ENCODE results near the gene TDRD12.
"Not testable (repeated sequence)": the region's sequence is repeated elsewhere in the genome, so short reads cannot be mapped to it uniquely, and the experiment has no call there.

Gene TDRD12

GRCh38 chr19:32744555-32745325, 25.2 kb downstream of the TDRD12 start:
- no peak overlapping the region for H3K4me3 ChIP-seq (ENCODE audit: control insufficient read depth, low read depth, low read length)
- no peak for DNase-seq (ENCODE audit: low read depth)
- no peak for TF ChIP-seq CTCF (conservative IDR thresholded peaks at IDR 0.05; ENCODE audit: control insufficient read depth, insufficient read depth, low read depth, low read length)

DNA sequence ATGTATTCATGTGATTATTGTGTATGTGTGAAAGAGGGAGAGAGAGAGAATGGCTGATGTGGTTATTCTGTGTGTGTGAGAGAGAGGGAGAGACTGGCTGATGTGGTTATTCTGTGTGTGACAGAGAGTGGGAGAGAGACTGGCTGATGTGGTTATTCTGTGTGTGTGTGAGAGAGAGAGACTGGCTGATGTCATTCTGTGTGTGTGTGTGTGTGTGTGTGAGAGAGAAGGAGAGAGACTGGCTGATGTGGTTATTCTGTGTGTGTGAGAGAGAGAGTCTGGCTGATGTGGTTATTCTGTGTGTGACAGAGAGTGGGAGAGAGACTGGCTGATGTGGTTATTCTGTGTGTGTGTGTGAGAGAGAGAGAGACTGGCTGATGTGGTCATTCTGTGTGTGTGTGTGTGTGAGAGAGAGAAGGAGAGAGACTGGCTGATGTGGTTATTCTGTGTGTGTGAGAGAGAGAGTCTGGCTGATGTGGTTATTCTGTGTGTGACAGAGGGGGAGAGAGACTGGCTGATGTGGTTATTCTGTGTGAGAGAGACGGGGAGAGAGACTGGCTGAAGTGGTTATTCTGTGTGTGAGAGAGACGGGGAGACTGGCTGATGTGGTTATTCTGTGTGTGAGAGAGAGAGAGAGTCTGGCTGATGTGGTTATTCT, 26.2 kb downstream of the TDRD12 start:
- not testable (repeated sequence) for H3K4me3 ChIP-seq (ENCODE audit: control insufficient read depth, low read depth, low read length); DNase-seq (ENCODE audit: low read depth)

DNA sequence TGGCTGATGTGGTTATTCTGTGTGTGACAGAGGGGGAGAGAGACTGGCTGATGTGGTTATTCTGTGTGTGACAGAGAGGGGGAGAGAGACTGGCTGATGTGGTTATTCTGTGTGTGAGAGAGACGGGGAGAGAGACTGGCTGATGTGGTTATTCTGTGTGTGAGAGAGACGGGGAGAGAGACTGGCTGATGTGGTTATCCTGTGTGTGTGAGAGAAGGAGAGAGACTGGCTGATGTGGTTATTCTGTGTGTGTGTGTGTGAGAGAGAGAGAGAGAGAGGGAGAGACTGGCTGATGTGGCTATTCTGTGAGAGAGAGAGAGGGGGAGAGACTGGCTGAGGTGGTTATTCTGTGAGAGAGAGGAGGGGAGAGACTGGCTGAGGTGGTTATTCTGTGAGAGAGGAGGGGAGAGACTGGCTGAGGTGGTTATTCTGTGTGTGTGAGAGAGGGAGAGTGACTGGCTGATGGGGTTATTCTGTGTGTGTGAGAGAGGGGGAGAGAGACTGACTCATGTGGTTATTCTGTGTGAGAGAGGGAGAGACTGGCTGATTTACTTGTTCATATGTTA, 27.1 kb downstream of the TDRD12 start:
- H3K4me3 ChIP-seq (ENCODE audit: control insufficient read depth, low read depth, low read length); DNase-seq (ENCODE audit: low read depth): not testable (repeated sequence)

- H3K4me3 ChIP-seq (ENCODE audit: control insufficient read depth, low read depth, low read length) = no peak overlapping the region
- no peak for DNase-seq (ENCODE audit: low read depth)
- no peak for TF ChIP-seq CTCF (conservative IDR thresholded peaks at IDR 0.05; ENCODE audit: control insufficient read depth, insufficient read depth, low read depth, low read length)
Measured at GRCh38 chr19:32748497-32748896, 28.9 kb downstream of the TDRD12 start.

DNA sequence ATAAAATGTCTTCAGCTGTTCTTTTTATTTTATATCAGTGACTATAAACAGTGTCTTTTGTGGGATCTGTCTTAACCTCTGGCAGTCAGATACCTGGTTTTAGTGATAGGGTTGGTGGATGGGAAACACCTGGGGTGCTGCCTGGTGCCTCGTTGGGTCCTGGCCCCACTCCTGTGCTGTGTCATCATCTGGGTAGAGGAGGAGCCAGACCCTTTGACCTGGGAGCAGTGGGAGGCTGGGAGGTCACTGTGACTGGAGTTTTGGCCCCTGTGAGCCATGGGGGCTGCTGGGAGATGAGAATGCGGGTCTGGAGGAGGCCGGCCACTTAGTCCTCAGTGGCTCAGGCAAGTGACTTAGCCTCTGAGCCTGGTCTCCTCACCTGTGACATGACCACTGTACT, 29.4 kb downstream of the TDRD12 start:
- TF ChIP-seq CTCF (conservative IDR thresholded peaks at IDR 0.05; ENCODE audit: control insufficient read depth, insufficient read depth, low read depth, low read length) = no peak
- no peak for DNase-seq (ENCODE audit: low read depth)
- H3K4me3 ChIP-seq (ENCODE audit: control insufficient read depth, low read depth, low read length) = no peak overlapping the region

DNA sequence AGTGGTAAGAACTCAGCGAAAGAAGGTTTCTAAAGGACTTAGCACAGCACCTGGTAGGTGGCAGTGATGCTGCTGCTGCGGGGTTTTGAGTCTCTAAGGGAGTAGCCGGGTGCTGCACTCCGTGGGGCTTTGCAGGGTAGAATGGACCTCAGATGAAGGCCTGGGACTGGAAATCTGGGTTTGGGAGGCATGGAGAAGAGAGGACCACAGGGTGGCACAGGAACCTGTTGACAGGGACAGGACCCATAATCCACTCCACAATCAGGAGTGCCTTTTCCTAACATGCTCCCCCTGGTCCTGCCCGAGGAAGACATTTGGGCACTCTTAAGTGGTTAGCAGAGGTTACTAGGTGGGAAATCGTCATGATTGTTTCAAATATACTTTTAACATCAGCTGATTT, 29.8 kb downstream of the TDRD12 start:
- TF ChIP-seq CTCF (conservative IDR thresholded peaks at IDR 0.05; ENCODE audit: control insufficient read depth, insufficient read depth, low read depth, low read length) = no peak
- H3K4me3 ChIP-seq (ENCODE audit: control insufficient read depth, low read depth, low read length) = no peak overlapping the region
- DNase-seq (ENCODE audit: low read depth) = no peak

GRCh38 chr19:32750441-32751055, 31.0 kb downstream of the TDRD12 start:
- DNase-seq (ENCODE audit: low read depth) = no peak
- TF ChIP-seq CTCF (conservative IDR thresholded peaks at IDR 0.05; ENCODE audit: control insufficient read depth, insufficient read depth, low read depth, low read length) = no peak
- H3K4me3 ChIP-seq (ENCODE audit: control insufficient read depth, low read depth, low read length) = no peak overlapping the region
